HUDEP-2 (cell line): ENCODE data around the gene NOM1.

Experiments used
- DNase-seq, 76 experiments: peaks; one replicate each; lab custom pipeline; 2025; ENCODE audit not compliant: unreplicated experiment in 76 of 76; lab: John Stamatoyannopoulos, UW

NOM1 gene

DNA sequence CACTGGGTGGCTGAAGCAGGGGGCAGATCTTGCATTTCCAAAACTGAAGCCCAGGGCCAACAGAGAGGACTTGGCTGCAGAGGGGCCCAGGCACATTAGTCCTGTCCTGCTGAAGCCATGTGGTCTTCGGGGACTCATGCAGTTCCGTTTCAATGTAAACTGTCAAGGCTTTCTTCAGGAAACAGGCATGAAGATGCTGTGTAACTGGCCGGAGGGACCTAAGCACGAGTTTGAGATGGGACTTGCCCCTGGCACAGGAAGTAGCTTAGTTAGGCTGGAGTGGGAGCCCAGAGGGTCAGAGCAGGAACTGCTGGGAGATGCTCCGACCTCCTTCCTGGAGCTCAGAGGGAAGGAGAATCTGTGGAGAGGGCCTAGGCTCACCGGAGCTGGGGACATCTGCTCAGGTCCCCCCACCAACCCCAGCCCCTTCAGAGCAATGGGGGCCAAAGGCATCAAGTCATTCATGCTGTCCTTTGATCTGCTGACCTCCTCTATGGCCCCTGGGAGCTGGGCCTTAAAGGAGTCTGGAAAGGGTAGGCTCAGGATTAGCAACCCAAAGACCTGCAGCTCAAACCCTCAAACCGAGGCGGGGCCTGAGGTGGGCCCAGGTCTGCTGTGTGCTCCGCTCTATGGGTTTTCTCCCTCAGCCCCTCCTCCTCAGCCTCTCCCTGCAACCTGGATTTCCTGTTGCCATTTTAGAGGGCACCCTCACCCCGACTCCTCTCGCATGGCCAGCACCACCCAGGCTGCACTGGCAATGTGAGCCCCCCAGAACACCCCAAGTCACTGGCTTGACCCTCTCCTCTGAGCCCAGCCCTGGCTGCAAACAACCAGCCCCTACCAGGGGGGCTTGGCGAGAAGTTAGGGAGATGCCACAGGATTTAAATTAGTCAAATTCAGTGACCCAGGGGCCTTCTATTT, 65.4 kb downstream of the NOM1 start:
- DNase-seq, result no peak

DNA sequence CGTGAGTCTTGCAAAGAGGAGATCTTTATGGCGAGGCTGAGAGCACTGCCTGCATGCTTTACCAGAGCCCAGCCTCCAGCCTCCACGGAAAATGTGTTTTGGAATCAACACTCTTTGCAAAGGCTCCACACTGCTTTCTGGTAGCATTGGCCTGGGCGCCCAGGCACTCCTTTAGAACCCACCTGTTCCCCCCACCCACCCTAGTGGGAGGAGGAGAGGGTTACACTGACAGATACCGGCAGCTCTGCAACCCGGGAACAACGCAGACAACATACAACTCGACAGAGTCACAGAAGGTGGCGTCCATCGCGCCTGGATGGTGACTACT, 66.5 kb downstream of the NOM1 start:
- DNase-seq, result no peak

DNA sequence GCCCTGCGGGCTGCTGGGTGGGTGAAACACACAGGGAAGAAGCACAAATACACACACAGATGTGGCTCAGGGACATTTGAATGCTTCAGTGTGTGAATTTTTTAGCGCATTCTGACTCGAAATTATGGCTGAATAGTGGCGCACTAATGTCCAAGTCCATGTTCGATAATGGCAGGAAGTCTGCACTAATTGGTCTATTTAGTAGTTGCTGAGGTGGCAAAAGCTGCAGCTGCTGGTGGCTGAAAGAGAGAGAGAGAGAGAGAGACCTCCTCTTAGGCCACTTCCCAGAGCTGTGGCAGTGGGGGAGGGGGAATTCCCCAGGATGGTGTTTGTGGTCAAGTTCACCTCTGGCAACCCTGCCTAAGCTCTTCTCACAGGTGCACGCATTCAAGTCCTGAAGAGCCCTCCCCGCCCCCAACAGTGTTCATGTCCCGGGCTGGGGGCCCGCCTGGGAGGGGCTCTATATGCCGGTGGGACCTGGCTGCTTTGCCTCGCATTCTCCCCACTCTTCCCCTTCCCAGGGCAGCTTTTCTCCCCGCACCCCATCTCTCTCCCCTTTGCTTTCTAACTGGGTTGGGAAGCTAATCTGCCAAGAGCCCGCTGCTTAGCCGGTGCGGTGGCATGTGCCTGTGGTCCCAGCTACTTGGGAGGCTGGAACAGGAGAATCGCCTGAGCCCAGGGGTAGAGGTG, 67.0 kb downstream of the NOM1 start:
- DNase-seq, result no peak

DNA sequence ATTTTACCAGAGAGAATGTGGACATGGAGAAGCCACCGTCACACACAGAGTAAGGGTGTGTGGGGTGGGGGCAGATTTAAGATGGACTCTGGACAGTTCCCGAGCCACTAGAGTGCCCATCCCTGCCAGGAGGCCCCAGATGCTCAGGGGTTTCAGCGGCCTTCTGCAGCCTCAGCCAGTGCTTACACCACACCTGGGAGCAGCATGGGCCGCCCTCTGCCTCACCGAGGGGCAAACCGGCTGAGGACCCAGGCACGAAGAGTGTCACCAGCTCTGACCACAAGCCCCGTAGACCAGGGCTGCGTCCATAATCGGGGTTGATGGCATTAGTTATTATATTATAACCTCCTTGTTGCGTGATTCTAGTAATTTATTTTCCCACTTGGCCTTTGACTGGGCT, 67.6 kb downstream of the NOM1 start:
- DNase-seq, result no peak

DNA sequence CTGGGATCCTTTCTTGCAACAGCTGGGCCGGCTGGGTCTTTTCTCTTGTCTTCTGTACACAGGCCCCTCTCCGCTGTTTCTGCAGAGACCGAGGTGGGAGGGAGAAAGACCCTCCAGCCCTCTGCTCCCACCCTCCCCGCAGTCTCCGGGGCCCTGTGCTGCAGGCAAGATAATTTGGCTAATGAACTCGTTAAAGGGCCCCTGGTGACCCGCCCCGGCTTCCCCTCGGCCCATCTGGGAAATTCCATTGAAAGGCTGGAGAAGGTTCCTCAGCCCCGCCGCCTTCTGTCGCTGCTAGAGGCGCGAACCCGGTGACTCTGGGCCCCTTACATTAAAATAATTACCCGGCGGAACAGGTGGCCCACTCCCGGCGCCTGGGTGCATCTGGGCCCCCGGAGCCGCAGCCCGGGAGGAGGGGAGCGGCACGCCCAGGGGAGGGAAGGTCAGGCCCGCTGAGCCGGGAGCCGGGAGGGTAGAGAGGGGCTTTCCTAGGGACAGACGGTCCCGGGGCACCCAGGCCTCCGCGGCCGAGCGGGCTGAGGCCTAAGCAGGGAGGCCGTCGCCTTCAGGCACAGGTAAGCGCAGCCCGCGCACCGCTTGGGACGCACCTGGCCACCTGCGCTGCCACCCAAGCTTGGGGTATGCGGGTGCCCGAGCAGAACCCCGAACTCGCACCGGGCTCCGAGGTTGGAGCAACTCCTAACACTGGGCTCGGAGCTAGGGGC, 68.3 kb downstream of the NOM1 start:
- DNase-seq, result no peak

DNA sequence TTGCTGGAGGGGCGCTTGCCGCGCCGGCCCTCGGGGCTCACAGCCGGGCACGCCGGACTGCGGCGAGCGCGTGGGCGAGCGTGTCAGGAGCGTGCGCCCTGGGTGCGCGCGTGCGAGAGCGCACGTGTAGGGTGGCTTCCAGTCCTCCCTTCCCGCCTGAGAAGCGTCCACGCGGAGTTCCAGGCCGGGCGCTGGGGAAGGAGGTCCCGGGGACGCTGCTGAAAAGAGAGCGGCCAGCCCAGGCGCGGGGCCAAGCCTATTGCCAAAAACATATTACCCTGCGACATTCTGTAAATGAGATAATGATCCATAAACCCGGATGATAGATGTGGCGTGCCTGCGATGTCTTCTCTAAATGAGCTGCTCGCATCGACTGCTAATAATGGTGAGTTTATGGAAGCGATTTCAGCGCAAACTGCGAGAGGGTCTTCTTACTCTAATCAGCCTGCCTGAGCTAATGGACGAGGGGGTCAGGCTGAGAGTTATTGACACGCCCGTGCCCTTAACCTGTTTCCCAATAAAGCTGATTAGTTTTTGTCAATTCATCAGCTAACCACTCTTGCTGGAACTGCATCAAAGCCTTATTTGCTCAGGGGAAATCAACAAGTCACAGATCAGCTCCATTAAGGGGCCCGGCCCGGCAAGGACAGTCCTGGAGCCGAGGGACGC, 69.0 kb downstream of the NOM1 start:
- DNase-seq, result no peak

DNA sequence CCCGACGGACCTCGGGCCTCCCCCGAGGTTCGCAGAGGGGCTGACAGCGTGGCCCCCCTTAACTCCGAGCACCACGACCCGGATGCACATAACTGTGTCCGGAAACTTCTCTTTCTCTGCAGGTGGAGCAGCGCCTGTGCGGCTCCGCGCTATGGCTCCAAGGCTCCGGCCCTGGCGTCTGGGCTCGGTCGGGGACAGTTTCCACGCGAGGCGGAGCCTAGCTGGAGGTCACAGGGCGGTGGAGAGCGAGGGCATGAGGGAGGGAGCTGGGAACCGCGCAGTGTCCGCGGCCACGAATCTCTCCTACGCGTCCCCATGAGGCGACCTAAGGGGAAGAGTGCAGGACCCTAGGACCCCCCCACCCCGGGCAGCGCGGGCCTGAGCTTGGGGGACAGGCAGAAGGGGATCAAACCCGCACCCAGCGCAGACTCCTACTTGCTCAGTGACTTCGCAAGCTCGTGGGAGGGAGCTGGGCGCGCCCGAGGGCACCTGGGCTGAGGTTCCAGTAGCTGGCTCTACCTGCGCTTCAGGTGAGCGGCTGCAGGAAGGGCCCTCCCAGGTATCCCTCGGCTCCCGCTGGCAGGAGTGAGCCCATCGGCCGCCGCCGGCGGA, 69.6 kb downstream of the NOM1 start:
- no peak for DNase-seq

DNA sequence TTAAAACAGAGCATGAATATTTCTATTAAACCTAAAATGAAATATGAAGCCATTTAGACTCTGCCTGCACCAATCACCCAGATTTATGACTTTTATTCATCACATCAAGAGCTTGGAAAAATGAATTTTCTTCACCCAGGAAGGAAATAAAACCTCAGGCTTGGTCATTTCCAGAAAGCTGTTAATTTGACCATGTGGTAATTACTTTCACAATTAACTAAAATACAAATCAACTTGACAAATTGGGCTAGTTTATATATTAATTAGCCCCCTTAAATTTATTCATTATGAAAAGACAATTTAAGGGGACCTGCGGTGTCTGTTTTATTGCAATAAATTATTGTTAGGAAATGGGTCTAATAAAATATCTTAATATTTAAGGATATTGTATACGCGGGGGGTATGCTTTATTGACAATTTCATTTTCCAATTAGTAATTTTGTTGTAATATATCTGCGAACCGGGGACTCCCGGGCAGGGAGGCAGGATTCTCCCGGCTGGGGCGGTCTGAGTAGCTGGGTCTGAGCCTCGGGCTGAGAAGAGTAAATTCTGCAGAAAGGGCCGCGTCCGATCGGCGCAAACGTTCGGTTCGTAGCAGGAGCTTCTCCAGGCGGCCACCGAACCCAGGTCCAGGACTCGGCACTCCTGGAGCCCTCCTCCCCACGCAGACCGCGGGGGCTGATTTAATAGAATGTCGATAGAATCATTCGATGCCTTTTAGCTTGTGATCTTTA, 70.4 kb downstream of the NOM1 start:
- DNase-seq, result no peak

DNA sequence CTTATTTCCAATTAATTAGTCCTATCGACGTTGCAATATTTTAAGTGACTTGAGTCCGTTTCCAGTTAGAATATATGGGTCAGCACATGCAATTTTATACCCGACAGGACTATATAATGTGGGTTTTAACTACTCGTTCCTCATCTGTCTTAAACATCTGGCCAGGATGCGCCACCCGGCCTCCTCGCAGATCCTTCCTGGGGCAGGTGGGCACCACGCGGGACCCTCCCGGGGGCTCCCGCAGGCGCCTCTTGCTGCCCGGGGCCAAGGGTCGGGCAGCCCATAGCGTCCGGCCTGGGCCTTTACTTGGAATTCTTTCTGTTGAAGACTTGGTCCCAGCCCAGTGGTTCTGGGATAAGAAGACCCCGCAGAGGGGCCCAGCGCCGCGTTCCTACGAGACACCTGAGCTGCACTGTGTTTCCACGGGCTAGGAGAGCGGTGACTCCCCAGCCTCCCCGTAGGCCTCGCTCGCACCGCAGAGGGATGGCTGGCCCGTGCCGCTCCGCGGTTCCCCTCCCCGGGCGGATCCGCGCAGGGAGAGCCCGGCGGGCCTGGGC, 71.1 kb downstream of the NOM1 start:
- no peak for DNase-seq

DNA sequence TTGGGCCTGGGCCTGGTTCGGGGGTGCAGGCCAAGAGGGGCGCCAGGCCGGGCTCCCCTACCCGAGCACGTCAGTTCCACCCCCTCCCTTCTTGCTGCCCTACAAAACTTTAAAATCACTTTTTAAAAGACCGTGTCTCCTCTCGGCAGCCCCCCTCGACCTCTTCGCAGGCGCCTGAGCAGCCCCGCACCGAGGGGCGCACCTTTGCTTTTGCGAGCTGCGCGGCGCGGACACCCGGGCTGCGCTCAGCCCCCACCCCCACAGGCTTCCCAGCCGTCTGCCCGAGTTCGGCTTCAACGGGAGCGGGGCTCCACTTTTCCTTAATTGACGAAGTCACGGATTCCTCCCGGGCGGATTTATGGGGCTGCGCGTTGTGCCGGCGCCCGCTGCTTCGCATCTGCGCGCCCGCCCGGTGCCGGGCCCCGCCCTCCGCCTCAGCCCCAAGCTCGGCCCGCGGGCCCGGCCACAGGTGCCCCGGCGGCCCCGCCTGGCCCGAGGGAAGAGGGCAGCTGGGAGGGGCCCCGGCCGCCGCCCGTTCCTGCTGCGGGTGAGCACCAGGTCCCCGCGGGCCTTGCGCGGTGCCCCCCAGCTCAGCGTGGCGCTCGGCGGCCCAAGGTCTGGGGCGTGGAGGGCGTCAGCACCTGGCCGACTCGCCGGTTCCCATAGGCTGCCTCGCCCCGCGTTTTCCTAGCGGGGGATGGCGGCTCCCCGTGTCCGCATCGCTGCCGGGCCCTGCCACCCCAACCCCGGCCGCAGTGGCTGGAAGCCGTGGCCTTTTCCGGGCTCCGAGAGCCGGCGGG, 71.8 kb downstream of the NOM1 start:
- no peak for DNase-seq

DNA sequence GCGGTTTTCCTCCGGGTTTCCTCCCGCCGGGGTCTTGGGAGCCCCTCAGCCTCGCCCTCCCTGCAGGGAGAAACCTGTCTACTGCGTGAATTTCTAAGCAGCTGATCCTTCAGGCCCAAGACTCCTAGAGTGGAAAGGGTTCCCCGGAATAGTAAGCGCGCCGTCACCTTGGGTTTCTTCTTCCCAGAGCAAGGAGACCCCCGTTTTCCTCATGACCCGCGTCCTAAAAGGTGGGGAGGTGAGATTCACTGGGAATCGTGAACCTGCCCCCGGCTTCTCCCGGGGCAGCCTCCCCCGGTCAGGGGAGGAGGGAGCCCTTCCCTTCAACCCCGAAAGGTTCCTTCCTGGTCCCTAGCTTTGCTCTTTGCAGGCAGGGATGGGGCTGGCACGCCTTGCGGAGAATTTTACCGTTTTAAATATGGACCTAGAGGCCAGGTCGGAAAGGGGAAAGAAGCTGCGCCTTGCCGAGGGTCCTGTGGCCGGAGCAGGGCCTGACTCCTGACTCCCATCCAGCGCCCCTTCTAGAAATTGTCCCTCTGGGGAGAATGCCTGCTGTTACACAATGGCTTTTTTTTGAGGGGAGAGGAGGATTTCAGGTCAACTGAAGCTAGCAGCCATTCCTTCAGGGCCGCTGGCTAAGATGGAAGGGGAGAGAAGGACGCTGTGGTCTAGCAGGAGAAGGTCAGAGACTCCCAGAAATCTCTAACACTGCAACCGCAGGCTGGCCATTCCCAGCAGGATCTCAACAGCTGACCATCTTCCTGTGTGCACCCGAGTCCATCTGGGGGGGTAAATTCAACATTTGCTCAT, 72.6 kb downstream of the NOM1 start:
- DNase-seq, result no peak
